GM18909 (cell line): ENCODE measurements around the gene PPP1R12A.
A peak's percentile ranks its signal among the peaks of the same experiment; 100 is the strongest.

Source experiments
- ATAC-seq: cut with Tn5 transposase; IDR thresholded peaks from one replicate; pipeline ENCODE4 v1.9.1; 2021; ENCODE audit warnings: mild to moderate bottlenecking; ENCODE audit not compliant: unreplicated experiment, poor library complexity

PPP1R12A gene

DNA sequence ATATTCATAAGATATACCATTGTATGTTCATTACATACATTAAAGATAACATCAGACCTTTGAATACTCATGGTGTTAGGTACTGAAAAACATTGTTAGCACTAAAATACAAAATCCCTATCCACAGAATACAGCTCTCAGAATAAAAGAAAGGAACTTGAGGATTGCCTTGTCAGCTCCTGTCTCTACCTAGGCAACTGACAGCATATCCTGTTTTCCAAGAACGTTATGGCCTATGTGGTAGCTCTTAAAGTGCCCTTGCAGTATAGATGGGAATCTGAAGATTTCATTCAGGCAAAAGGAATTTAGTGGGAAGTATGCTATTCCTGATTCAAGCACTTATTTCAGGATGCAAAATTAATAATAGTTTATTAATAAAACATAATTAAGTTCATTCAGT lies 1.8 kb upstream of the PPP1R12A start:
- ATAC-seq, result no peak

DNA sequence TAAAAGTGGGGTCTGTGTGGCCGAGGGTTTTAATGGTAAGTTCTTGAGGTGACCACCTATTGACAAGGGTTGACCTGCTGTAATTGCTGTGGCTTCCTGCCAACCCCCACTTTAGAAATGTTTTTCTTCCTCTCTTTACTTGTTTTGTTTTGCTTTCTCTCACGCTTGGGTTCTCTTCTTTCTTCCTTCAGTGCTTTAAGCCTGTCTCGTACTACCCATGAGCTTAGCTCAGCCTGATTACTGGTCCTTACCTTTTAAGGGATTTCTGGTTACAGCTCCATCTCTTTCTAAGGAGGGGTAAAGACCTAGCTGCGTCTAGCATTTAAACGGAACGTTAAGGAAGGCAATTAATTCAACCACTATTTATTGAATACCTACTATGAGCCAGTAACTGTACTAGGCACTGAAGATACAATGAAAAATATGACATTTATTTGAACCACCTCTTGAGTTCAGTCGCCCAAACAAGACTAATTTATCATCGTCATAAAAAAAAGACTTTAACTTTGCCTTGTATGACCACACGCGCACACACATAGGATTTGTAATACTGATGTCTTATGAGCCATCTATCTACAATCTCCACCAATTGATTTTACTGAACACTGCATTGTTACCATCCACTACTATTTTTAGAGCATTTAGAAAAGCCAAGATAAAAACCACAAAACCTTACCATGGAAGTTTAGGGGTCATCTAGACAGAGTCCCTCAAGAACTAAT lies 888 bp upstream of the PPP1R12A start:
- ATAC-seq, result peak; percentile 26

DNA sequence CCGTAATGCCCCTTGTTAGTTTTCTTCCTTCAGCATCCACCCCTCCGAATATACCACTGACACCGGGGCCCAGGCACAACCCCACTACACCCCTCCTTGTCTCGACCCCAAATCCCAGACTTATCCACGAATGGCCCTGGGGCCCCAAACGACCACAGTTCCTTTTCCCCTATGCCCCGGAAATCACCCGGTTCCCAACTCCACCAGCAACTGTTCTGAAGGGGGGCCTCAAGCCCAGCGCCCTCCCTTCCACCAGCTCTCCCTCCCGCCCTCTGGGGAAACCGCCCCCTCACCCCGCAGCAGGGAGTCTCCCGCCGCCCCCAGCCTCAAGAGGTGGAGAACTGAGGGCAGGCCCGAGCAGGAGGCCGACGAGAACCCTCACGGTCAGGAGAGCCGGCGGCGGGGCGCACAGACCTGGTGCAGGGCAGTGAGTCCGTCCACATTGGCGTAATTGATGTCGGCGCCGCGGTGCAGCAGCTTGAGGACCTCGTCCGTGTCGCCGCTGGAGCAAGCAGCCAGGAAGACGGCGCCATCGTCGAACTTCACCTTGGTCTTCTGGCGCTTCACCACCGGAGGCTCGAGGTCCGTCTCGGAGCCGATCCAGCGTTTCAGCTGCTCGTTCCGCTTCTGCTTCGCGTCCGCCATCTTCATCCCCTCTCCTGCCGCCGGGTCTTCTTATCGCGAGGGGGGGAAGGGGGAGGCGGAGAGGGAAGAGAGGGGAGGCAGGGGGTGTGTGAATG lies 446 bp downstream of the PPP1R12A start:
- peak; percentile 23 for ATAC-seq

DNA sequence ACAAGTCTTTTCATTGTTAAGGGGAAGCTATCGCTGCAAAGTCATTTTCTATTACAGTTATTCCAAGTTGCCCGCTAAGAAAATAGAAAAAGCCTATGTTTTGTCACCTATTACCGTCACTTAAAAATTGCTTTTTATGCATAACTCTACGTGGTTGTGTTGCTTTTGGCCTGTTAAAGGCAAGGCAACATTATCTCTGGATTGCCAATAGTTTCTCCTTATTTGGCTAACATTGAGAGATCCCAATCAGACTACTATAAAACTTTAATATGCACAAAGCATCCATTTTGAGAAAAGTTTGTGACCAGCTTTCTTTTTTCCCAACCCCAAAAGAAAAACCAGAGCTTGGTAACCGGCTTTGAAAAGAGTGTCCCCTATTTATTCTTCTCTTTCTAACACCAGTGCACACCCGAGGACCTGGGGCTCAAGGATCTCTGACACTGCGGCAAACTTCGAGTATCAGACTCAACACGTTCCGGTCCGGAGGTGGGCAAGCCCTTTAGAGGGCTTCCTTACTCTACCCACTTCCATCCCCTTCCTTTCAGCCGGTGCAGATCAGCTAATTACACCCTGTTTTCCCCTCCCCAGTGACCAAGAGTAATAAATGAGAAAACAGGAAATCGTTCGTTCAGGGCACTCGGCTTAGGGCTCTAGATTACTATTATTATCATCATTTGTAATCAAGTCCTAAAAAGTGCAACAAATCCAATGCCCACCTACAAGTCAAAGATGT lies 1.2 kb downstream of the PPP1R12A start:
- ATAC-seq, result peak; percentile 16

DNA sequence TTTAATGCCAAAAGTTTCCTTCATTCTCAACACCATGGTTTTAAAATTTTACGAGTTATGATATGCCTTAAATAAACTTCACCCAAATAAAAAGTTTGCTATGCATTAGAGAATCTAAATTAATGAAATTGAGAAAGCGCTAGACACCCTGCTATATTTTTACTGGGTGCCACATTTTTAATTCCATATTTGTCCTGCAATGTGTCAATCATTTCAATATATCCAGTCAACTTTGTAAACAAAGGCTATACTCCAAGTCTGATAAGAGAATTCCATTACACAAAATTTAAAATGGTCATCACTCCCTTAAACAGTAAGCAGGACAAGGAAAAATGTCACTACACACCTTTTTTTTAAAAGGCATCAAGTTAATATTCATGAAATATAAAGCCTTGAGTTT lies 1.9 kb downstream of the PPP1R12A start:
- no peak for ATAC-seq

DNA sequence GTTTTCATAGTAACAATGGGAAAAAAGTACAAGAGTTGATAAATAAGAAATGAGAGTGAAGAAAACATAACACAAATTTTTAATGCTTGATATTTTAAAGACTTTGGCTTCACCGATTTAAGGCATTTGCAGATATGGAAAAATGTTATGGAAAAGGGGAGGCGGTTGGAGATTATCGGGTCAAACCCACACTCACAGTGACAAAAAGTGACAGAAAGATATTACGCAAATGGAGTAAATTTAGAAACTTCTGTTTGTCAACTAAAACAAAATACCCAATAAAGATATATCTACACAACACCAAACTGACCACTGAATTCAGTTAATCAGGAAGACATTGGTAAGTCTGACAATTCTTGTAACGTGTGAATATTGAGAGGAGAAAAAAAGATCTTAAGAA lies 2.5 kb downstream of the PPP1R12A start:
- no peak for ATAC-seq

DNA sequence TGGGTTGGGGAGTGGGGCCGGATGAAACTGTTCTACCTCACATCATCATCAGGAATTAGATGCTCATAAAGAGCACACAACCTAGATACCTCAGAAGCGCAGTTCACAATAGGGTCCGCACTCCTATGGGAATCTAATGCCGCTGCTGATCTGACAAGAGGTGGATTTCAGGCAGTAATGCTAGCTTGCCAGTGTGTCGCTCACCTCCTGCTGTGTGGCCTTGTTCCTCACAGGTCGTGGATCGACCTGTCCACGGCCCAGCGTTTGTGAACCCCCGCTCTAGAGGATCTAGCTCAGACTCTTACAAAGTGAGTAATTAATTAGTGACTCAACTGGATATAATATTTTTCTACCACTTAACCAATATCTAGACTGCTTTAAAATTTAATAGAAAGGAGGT lies 5.8 kb downstream of the PPP1R12A start:
- no peak for ATAC-seq

DNA sequence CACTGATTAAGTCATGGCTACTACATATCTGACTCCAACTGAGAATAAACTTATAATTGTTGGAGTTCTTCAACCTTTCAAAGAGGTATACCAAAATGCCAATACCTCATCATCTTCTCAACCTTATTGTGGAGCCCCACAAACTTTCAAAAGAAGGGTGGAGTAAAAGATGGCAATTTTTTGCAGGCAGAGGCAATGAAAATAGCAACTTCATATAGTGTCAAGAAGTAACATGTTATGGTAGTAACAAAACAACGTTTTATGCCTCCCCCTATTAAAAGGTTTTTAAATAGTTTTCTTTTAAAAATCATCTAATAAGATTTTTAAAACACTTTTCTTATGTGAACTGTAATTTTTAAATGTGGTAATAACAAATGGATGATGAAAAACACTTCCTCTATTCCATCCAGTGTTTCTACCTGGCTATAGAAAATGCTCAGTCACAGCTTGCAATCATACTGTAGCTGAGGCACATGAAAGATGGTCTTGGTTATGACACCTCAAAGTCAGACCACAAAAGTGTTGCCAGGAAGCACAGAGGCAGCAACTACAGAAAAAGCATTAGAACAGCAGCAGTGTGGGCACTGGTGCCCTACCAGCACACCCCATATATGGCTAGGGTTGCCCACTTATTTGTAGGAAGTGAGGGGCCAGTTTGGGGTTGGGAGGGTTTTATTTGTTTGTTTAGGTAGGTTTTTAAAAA lies 7.0 kb downstream of the PPP1R12A start:
- ATAC-seq, result peak; percentile 100

DNA sequence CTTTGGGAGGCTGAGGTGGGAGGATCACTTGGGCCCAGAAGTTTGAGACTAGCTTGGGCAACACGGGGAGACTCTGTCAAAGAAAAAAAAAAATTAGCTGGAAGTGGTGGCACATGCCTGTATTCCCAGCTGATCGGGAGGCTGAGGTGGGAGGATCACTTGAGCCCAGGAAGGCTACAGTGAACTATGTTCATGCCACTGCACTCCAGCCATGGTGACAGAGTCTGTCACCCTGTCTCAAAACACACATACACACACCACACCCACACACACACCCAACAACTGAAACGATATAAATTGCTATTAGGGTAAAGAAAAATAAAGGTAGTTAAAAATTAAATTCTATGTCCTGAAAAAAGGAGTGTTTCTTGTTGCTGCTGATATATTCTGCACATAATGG lies 7.9 kb downstream of the PPP1R12A start:
- ATAC-seq, result no peak

DNA sequence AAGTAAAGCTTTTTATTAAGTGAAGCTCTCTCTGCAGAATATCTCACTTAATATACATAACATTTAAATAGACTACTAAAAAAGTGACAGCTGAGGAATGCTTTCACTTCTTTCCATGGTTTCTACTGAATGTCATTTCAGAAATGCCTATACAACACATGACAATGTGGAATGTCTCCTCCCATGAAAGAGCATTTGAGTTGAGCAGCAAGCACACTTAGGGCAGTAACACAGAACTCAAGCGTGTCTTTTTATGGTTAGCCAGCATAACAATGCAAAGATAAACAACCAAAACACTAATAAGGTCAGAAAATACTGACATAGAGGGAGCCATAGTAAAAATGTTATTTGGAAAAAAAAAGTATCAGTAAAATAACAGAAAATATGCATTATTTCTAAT lies 9.4 kb downstream of the PPP1R12A start:
- no peak for ATAC-seq

DNA sequence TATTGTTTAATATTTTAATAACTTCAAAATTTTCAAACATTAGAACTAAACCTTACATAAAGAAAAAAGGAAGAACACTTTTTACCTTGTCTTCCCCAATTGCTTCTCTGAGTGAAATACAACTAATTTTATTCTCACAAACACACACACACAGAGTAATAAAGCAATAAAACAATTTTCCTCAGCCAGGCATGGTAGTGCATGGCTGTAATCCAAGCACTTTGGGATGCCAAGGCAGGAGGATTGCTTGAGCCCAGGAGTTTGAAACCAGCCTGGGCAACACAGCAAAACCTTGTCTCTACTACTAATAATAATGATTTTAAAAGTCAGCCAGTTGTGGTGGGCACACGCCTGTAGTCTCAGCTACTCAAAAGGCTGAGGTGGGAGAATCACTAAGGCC lies 13.1 kb downstream of the PPP1R12A start:
- no peak for ATAC-seq

DNA sequence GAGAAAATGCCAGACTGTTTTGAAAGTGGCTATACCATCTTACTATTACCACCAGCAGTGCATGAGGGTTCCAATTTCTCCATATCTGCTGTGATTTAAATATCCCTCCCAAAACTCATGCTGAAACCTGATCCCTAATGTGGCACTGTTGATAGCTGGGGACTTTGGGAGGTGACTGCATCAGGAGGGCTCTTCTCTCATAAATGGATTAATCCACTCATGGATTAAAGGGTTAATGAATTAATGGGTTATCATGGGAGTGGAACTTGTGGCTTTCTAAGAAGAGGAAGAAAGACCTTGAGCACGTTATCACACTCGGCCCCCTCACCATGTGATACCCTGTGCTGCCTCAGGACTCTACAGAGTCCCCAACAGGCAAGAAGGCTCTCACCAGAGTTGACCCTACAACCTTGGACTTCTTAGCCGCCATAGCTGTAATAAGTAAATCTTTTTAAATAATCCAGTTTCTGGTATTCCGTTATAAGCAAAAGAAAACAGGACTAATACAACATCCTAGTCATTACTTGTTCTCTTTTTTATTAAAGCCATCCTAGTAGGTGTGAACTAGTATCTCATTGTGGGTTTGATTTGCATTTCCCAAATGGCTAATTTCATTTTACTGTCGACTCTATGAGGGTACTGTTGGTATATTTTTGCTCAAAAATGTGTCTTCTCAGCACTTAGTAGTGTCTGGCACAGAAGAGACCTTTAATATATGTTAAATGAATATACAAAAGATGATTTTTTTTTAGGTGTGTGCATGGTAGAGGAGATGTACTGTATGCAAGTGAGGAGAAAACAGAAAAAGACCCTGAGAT lies 14.3 kb downstream of the PPP1R12A start:
- ATAC-seq, result peak; percentile 41

DNA sequence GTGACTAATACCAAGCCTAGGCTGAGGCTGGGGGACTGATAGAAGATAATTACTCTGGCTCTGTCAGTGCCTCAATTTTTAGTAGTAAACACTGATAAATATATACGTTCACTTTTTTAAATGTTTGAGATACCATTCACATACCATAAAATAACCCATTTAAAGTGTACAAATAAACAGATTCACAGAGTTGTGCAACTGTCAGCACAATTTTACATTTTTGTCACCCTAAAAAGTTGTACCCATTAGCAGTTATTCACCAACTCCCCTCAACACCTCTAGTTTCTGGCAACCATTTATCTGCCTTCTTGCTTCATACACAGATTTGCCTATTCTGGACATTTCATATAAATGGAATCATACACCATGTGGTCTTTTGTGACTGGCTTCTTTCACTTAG lies 15.1 kb downstream of the PPP1R12A start:
- ATAC-seq, result no peak

DNA sequence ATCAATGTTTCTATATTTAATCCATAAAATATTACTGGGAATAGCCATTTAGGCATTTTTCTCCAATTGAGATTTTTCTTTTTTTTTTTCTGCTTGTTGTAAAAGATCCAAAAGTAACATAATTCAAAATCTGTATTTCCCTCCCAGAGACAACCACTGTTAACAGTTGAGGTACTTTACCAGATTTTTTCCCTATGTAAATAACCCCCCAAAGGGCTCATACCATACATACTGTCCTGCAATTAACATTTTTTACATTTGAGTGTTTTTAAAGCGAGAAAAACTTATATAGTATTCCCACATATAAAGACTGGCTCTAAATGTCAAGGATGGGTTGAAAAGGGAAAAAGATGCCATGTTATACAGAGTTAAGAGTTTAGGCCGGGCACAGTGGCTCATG lies 18.1 kb downstream of the PPP1R12A start:
- no peak for ATAC-seq

DNA sequence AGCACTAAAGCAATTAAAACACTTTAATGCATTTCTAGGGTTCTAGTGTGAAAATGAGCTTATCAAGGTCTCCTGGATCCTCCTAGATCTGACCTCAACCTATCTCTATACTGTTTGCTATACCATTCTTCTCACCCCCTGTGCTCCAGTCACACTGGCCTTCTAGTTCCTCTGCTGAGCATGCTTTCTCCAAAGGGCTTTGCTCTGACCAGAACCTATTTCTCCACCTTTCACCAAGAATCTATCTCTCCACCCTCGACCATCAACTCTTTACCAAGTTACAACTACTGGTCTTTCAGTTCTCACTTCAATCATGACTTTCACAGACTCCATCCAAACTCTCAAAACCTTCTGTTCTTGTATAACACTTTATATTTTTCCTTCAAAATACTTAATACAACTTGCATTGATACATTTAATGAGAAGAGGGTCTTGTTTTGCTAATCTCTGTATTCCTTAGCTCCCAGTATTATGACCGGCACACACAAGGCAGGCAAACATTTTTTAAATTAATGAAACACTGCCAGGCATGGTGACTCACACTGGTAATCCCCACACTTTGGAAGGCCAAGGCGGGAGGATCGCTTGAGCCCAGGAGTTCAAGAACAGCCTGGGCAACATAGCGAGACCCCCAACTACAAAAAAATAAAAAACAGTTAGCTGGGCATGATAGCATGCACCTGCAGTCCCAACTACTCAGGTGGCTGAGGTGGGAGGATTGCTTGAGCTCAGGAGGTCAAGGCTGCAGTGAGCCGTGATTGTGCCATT lies 22.8 kb downstream of the PPP1R12A start:
- ATAC-seq, result no peak

DNA sequence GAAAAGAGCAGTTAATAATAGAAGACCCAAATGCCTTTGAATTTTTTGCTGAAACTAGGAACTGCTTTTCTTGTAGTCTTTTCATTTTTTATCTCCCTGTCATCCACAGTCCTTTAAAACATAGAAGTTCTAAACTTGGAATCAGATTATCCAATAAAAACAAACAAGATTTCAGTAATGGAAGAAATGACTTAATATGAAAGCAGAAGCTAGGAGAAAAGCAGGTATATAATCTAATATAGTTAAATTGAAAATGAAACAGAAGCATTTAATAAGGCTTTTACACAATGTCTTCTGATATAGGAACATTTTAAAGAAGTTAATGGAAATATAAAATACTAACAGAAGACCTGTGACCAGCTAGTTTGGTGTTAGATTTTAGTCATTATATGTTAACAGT lies 26.5 kb downstream of the PPP1R12A start:
- ATAC-seq, result no peak

DNA sequence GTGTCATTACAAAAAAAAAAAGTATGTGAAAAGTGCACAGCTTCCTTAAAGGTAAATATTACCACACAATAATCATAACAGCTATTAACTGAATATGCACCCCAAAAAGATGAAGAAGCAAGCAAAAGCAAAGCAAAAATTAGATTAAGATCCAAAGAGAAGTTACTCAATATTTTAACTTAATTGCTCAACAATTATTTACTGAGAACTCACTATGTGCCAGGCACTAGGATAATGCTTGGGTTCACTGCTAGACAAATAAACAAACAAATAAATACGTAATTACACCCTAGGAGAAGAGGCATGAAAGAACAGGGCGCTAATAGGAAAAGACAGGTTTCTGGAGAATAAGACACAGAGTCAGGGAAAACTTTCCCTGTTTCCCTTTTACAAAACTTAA lies 33.4 kb downstream of the PPP1R12A start:
- ATAC-seq, result no peak

DNA sequence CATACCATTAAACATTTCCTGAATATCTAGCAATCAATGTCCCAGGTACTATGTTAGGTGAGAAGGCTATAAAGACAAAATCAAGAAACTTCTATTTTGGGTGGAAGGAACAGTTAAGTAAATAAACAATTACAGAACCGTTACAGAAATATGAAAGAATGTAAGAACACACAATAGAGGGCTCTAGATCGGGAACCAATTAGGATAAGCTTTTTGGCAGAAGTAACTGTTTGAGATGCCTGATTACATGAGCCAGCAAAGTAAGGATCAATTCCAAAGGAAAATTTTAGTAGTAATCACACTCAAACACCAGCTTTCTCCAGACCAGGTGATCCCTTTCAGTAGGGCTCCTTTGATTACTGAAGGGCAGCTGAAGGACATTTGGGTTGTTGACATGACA lies 33.9 kb downstream of the PPP1R12A start:
- no peak for ATAC-seq

DNA sequence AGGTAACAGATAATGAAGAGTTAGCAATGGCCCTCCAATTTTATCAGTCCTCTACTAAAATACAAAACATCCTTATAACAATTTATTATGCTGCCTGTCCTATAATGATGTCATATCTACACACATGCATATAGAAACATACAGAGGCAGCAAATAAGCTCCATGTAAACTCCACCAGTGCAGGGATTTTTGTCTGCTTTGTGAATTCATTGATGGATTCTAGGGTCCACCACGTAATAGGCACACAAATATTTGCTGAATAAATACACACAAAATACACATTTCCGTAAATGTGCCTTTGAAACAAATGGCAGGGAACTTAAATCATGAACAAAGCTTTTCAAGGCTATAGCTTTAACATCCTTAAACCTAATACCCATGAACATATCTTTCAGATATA lies 34.7 kb downstream of the PPP1R12A start:
- ATAC-seq, result no peak
